ENCODE results near the gene IFRD2.
"Not testable (repeated sequence)": the region's sequence is repeated elsewhere in the genome, so short reads cannot be mapped to it uniquely, and the experiment has no call there.

Gene IFRD2

DNA sequence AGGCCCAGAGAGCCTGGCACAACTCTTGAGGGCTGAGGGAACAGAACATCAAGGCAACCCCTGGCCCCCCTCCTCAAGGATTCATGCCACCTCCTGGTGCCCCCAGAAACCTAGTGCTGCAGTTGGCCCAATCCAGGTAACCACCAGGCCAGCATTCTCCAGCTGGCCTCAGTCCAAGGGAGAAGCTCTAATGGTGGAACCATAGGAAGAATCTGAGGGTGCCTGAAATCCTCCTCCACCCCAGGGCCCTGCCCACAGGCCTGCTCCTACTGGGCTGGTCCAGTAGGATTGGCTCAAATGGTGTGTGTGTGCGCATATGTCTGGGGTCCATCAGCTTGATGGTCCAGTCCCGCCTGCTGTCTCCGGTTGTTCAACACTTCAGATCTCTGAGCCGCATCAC lies 22.6 kb upstream of the IFRD2 start:
- DNase-seq (ENCODE audit: low spot score): peak; percentile 37
- H3K36me3 ChIP-seq (ENCODE audit: low read depth): peaks cover 35% of the 10 kb centered on the region
- H3K27me3 ChIP-seq (ENCODE audit: insufficient read depth, poor library complexity, severe bottlenecking): no peaks in the 10 kb centered on the region
- TF ChIP-seq, protein P1, sequence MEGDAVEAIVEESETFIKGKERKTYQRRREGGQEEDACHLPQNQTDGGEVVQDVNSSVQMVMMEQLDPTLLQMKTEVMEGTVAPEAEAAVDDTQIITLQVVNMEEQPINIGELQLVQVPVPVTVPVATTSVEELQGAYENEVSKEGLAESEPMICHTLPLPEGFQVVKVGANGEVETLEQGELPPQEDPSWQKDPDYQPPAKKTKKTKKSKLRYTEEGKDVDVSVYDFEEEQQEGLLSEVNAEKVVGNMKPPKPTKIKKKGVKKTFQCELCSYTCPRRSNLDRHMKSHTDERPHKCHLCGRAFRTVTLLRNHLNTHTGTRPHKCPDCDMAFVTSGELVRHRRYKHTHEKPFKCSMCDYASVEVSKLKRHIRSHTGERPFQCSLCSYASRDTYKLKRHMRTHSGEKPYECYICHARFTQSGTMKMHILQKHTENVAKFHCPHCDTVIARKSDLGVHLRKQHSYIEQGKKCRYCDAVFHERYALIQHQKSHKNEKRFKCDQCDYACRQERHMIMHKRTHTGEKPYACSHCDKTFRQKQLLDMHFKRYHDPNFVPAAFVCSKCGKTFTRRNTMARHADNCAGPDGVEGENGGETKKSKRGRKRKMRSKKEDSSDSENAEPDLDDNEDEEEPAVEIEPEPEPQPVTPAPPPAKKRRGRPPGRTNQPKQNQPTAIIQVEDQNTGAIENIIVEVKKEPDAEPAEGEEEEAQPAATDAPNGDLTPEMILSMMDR (IDR thresholded peaks at IDR 0.05; ENCODE audit: poor library complexity, severe bottlenecking): no peak
- H3K4me1 ChIP-seq (ENCODE audit: insufficient read depth, poor library complexity, severe bottlenecking): peaks cover 24% of the 10 kb centered on the region
- no peak for ATAC-seq (ENCODE audit: low read depth)
- peak overlapping the region; percentile 87 for H3K27ac ChIP-seq (ENCODE audit: poor library complexity, severe bottlenecking)
- no peaks in the 10 kb centered on the region for H3K9me3 ChIP-seq (ENCODE audit: severe bottlenecking)
- no peak overlapping the region for H3K4me3 ChIP-seq (ENCODE audit: severe bottlenecking)

DNA sequence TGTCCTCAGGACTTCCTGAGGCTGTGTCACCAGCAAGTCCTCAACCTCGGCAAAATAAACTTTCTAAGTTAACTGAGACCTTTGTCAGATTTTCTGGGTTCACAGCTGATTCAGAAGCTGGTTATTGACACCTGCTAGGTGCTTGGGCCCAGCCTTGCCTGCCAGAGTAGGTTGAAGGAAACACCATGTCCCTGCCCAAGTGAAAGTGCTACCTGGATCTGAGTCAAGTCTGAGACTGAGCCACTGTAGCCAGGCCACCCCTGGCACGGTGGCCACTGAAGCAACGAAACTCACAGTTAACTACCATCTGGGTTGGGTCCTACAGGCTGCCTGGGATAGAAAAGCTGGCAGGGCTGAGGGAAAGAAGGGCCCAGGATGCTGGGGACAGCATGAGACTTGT lies 22.1 kb upstream of the IFRD2 start:
- no peak for ATAC-seq (ENCODE audit: low read depth)
- no peak overlapping the region for H3K4me3 ChIP-seq (ENCODE audit: severe bottlenecking)
- peaks cover 30% of the 10 kb centered on the region for H3K36me3 ChIP-seq (ENCODE audit: low read depth)
- no peak for DNase-seq (ENCODE audit: low spot score)
- TF ChIP-seq, protein P1 (IDR thresholded peaks at IDR 0.05; ENCODE audit: poor library complexity, severe bottlenecking): no peak
- peak overlapping the region; percentile 5 for H3K27ac ChIP-seq (ENCODE audit: poor library complexity, severe bottlenecking)
- no peaks in the 10 kb centered on the region for H3K9me3 ChIP-seq (ENCODE audit: severe bottlenecking)
- H3K27me3 ChIP-seq (ENCODE audit: insufficient read depth, poor library complexity, severe bottlenecking): no peaks in the 10 kb centered on the region
- H3K4me1 ChIP-seq (ENCODE audit: insufficient read depth, poor library complexity, severe bottlenecking): peaks cover 29% of the 10 kb centered on the region

DNA sequence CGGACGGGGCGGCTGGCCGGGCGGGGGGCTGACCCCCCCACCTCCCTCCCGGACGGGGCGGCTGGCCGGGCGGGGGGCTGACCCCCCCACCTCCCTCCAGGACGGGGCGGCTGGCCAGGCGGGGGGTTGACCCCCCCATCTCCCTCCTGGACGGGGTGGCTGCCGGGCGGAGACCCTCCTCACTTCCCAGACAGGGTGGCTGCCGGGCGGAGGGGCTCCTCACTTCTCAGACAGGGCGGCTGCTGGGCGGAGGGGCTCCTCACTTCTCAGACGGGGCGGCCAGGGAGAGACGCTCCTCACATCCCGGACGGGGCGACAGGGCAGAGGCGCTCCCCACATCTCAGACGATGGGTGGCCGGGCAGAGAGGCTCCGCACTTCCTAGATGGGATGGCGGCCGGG lies 19.8 kb upstream of the IFRD2 start:
- not testable (repeated sequence) for H3K27ac ChIP-seq (ENCODE audit: poor library complexity, severe bottlenecking); DNase-seq (ENCODE audit: low spot score); ATAC-seq (ENCODE audit: low read depth); H3K4me3 ChIP-seq (ENCODE audit: severe bottlenecking); H3K27me3 ChIP-seq (ENCODE audit: insufficient read depth, poor library complexity, severe bottlenecking)
- H3K36me3 ChIP-seq (ENCODE audit: low read depth): peaks cover 11% of the 10 kb centered on the region; the same call in 1 of the 2 replicates
- peaks cover 18% of the 10 kb centered on the region for H3K9me3 ChIP-seq (ENCODE audit: severe bottlenecking)
- peaks cover 18% of the 10 kb centered on the region for H3K4me1 ChIP-seq (ENCODE audit: insufficient read depth, poor library complexity, severe bottlenecking)

DNA sequence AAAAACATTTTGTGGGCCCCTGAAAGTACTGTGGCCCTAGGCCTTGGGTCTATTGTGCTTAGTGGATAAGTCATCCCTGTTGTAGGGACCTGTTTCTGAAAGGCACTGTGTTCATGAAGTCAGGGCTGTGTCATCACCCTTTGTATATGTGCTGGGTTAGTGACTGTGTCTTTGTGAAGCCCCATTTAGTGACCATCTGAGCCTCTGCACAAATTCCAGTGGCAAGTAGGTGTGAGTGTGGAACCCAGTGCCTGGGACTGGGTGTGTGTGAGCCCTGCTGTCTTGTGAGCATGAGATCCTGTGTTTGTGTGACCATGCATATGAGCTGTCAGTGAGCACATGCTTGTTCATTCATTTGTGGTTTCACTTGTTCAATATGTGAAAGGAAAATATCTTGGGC lies 12.4 kb upstream of the IFRD2 start:
- ATAC-seq (ENCODE audit: low read depth) (0 out of 3 replicates have a peak, but pooled peaks have one; percentile 8), DNase-seq (ENCODE audit: low spot score) (no peak)
- peaks cover 12% of the 10 kb centered on the region for H3K4me1 ChIP-seq (ENCODE audit: insufficient read depth, poor library complexity, severe bottlenecking)
- H3K27me3 ChIP-seq (ENCODE audit: insufficient read depth, poor library complexity, severe bottlenecking): no peaks in the 10 kb centered on the region
- H3K36me3 ChIP-seq (ENCODE audit: low read depth): no peaks in the 10 kb centered on the region
- no peak overlapping the region for H3K4me3 ChIP-seq (ENCODE audit: severe bottlenecking)
- H3K9me3 ChIP-seq (ENCODE audit: severe bottlenecking): peaks cover 19% of the 10 kb centered on the region
- TF ChIP-seq, protein P1 (IDR thresholded peaks at IDR 0.05; ENCODE audit: poor library complexity, severe bottlenecking): no peak
- no peak overlapping the region for H3K27ac ChIP-seq (ENCODE audit: poor library complexity, severe bottlenecking)

DNA sequence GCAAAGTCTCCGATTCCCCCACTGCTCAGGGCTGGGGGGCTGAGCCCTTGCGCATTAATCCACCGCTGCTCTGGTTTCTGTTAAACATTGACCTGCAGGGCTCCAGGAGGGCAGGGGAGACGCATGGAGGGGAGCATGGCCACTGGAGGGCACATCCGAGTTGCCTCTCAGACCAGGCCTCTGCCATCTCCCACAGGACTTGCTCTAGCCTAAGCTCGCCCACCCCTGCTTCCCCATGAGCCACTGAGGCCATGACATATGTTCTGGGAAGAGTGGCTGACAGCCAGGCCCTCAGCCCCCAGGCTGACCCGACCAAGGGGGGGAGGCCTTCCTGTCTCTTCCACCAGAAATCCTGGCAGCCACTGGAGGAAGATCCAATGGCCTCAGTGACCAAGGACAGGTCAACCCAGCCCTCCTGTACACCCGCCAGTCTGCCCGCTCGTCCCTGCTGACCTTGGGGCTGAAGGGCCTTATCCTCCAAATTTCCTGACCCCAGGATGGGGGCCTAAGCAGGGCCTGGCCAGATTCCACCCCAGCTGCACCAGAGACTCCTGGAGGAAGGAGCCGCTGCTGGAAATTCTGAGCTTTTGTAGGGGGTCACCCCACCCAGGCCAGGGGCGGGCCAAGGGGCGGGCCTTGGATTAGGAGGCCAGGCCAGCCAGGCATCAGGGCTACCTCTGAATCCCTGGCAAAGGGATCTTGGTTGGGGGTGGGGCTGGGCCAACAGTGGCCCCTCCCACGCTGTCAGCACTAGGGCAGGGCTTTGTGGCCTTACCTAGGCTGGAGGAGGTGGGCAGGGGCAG lies 11.0 kb upstream of the IFRD2 start, which contains the start of gene HYAL1:
Gene HYAL1 (minus strand): TSS at position 562 of the 803 bp plus-strand sequence. CDS start 618 bp downstream, outside the sequence.
- Histone ChIP-seq H3K27me3 (ENCODE audit: insufficient read depth, poor library complexity, severe bottlenecking) (no peaks in the 10 kb centered on the region), H3K4me1 (ENCODE audit: insufficient read depth, poor library complexity, severe bottlenecking) (peaks cover 9% of the 10 kb centered on the region), H3K27ac (ENCODE audit: poor library complexity, severe bottlenecking) (no peak within 1 kb of the TSS), H3K9me3 (ENCODE audit: severe bottlenecking) (peaks cover 10% of the 10 kb centered on the region), H3K36me3 (ENCODE audit: low read depth) (no peaks in the 10 kb centered on the region), H3K4me3 (ENCODE audit: severe bottlenecking) (no peak within 1 kb of the TSS)
- TF ChIP-seq, protein P1 (IDR thresholded peaks at IDR 0.05; ENCODE audit: poor library complexity, severe bottlenecking): peak; percentile 20
- ATAC-seq (ENCODE audit: low read depth) (no peak), DNase-seq (ENCODE audit: low spot score) (no peak)

All from RWPE2 (cell line).